HepG2 (cell line): ENCODE data around the gene C1orf35. TPM values are rescaled to one million over a fixed set of nuclear protein-coding genes. Genes with fewer than 3 reads are reported as not detected.

ENCODE experiments used
- RBM22 ChIP-seq: fragments of 200-400 bp; formaldehyde crosslinking; optimal IDR thresholded peaks from 2 replicates; pipeline ENCODE3; 2017; ENCODE audit warnings: mild to moderate bottlenecking, low read length, moderate library complexity
- ZNF382 ChIP-seq: sonication (generic); formaldehyde crosslinking; IDR thresholded peaks from 2 replicates; pipeline ENCODE4 v1.5.0; 2020; ENCODE audit warnings: missing genetic modification reagents, mild to moderate bottlenecking, borderline replicate concordance
- ZNF563 ChIP-seq: sonication (generic); formaldehyde crosslinking; IDR thresholded peaks from 2 replicates; pipeline ENCODE4 v1.8.0; 2022; ENCODE audit warnings: mild to moderate bottlenecking, moderate library complexity, missing genetic modification reagents
- ZNF678 ChIP-seq: sonication (generic); formaldehyde crosslinking; IDR thresholded peaks from 2 replicates; pipeline ENCODE4 v1.4.0; 2020; ENCODE audit warnings: mild to moderate bottlenecking, missing genetic modification reagents
- polyA plus RNA-seq, 8 experiments: library from polyadenylated mRNA; depleted of rRNA in 3 of 8; stranded (reverse) in 7 of 8; unstranded in 1 of 8; fragments of >200 nt; fragmentation: Illumina TruSeq in 4 of 8; extraction: Trizol in 4 of 8; gene quantifications; 2 replicates each; pipeline versions ENCODE4 v1.2.1 to v1.2.3, GENCODE V29; 2011 to 2016; ENCODE audit warnings: low read depth in 4 of 8, missing spikeins in 1 of 8, mixed read lengths in 1 of 8; ENCODE audit not compliant: insufficient read depth in 1 of 8
- total RNA-seq, 5 experiments: library from RNA; depleted of rRNA; stranded (reverse); fragments of >200 nt; fragmentation: Illumina TruSeq; extraction: Trizol; gene quantifications; 2 replicates each; pipeline ENCODE4 v1.2.3, GENCODE V29; 2016; ENCODE audit warnings: low read depth in 1 of 5
- TF ChIP-seq, protein P1 (sequence below): sonication (generic); formaldehyde crosslinking; IDR thresholded peaks from 2 replicates; pipeline ENCODE4 v1.4.0; 2020; ENCODE audit warnings: missing genetic modification reagents
- TF ChIP-seq, protein P2 (sequence below): sonication (generic); formaldehyde crosslinking; IDR thresholded peaks from 2 replicates; pipeline ENCODE4 v1.5.0; 2020; ENCODE audit warnings: missing genetic modification reagents
- TF ChIP-seq, protein P3 (sequence below): sonication (generic); formaldehyde crosslinking; IDR thresholded peaks from 2 replicates; pipeline ENCODE4 v1.4.0; 2020; ENCODE audit warnings: missing genetic modification reagents
- TF ChIP-seq, protein P4 (sequence below): sonication (generic); formaldehyde crosslinking; IDR thresholded peaks from 2 replicates; pipeline ENCODE4 v1.4.0; 2020; ENCODE audit warnings: missing genetic modification reagents

Gene C1orf35
- total and polyA plus RNA-seq, 2 of the 13 experiments (the other 11 are each of a cell fraction or from before 2014, with no cell fraction given): 8.1 to 19.3 TPM

DNA sequence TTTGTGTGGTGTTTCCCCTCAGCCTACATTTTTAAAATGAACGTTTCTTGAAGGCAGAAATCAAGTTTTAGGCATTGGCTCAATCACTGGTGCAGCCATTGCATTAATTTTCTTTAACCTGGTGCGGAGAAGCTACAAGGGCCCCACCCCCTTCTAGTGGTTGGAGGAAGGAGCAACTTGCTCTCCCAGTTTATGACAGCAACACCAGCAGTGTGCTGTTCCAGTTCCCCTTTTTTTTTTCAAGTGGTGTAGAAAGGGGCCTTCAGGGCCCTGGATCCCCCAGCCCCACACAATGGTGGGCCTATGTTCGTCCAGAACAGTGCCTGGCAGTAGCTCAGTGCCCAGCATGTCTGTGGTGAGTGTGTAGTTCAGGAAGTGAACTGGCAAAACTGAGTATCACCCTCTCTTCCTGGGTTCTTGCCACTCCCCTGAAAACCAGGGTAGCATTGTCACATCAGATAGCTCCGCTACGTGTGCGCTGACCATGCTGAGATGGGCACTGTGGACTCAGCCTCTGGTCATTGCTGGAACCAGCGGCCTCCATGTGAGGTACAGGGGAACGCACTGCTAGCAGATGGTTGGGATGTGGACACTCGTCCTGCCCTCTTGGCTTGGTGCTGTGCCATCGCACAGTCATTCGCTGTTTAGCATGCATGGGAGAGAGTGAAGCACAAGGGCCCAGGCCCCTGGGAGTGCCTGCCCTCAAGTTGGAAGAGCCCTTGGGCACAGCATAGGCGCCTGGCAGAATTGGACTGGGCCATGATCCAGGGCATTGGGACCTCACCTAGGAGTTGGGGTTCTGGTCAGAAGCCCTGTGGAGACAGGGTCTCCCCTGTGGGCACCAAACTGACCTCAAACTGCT, 13.4 kb downstream of the C1orf35 start (continued):
- TF ChIP-seq, protein P1, sequence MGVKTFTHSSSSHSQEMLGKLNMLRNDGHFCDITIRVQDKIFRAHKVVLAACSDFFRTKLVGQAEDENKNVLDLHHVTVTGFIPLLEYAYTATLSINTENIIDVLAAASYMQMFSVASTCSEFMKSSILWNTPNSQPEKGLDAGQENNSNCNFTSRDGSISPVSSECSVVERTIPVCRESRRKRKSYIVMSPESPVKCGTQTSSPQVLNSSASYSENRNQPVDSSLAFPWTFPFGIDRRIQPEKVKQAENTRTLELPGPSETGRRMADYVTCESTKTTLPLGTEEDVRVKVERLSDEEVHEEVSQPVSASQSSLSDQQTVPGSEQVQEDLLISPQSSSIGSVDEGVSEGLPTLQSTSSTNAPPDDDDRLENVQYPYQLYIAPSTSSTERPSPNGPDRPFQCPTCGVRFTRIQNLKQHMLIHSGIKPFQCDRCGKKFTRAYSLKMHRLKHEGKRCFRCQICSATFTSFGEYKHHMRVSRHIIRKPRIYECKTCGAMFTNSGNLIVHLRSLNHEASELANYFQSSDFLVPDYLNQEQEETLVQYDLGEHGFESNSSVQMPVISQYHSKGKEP (CRISPR knock-in tag): no peak
- TF ChIP-seq, protein P2, sequence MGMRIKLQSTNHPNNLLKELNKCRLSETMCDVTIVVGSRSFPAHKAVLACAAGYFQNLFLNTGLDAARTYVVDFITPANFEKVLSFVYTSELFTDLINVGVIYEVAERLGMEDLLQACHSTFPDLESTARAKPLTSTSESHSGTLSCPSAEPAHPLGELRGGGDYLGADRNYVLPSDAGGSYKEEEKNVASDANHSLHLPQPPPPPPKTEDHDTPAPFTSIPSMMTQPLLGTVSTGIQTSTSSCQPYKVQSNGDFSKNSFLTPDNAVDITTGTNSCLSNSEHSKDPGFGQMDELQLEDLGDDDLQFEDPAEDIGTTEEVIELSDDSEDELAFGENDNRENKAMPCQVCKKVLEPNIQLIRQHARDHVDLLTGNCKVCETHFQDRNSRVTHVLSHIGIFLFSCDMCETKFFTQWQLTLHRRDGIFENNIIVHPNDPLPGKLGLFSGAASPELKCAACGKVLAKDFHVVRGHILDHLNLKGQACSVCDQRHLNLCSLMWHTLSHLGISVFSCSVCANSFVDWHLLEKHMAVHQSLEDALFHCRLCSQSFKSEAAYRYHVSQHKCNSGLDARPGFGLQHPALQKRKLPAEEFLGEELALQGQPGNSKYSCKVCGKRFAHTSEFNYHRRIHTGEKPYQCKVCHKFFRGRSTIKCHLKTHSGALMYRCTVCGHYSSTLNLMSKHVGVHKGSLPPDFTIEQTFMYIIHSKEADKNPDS (CRISPR knock-in tag): no peak
- TF ChIP-seq, protein P3, sequence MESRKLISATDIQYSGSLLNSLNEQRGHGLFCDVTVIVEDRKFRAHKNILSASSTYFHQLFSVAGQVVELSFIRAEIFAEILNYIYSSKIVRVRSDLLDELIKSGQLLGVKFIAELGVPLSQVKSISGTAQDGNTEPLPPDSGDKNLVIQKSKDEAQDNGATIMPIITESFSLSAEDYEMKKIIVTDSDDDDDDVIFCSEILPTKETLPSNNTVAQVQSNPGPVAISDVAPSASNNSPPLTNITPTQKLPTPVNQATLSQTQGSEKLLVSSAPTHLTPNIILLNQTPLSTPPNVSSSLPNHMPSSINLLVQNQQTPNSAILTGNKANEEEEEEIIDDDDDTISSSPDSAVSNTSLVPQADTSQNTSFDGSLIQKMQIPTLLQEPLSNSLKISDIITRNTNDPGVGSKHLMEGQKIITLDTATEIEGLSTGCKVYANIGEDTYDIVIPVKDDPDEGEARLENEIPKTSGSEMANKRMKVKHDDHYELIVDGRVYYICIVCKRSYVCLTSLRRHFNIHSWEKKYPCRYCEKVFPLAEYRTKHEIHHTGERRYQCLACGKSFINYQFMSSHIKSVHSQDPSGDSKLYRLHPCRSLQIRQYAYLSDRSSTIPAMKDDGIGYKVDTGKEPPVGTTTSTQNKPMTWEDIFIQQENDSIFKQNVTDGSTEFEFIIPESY (CRISPR knock-in tag): peak; percentile 26; the same call in 1 of the 2 replicates
- TF ChIP-seq ZNF382 (no peak), RBM22 (peak; percentile 45), ZNF678 (CRISPR knock-in tag) (no peak), ZNF563 (CRISPR knock-in tag) (no peak)
- TF ChIP-seq, protein P4, sequence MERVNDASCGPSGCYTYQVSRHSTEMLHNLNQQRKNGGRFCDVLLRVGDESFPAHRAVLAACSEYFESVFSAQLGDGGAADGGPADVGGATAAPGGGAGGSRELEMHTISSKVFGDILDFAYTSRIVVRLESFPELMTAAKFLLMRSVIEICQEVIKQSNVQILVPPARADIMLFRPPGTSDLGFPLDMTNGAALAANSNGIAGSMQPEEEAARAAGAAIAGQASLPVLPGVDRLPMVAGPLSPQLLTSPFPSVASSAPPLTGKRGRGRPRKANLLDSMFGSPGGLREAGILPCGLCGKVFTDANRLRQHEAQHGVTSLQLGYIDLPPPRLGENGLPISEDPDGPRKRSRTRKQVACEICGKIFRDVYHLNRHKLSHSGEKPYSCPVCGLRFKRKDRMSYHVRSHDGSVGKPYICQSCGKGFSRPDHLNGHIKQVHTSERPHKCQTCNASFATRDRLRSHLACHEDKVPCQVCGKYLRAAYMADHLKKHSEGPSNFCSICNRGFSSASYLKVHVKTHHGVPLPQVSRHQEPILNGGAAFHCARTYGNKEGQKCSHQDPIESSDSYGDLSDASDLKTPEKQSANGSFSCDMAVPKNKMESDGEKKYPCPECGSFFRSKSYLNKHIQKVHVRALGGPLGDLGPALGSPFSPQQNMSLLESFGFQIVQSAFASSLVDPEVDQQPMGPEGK (CRISPR knock-in tag): no peak
